ENCODE data around the gene PGK1. TPM values are rescaled to one million over a fixed set of nuclear protein-coding genes. Genes with fewer than 3 reads are reported as not detected.

Gene PGK1
- total RNA-seq, 3 donors from 2014 or later = 236 to 369 (median 310) TPM

DNA sequence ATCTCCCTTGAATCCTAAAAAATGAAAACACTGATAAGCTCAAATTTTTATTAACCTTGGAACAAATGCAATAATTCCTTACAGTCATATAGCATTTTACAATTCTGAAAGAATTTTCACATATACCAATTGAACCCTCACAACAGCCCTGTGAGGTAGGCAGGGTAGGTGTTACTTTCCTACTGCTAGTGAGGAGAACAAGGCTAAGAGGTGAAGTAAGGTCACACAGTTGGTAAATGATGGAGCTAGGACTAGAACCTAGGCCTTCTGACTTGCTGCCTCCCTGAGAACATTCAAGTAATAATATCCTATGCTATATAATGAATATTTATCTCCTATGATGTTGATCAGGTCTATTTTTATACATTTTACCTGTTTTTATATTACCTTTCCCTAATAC, 25.7 kb downstream of the PGK1 start:
- Histone ChIP-seq H3K4me3 (no peak overlapping the region), H3K4me1 (ENCODE audit: low read depth) (no peaks in the 10 kb centered on the region), H3K9me3 (no peaks in the 10 kb centered on the region), H3K36me3 (ENCODE audit: low read depth) (no peaks in the 10 kb centered on the region)
- no peak for ATAC-seq
- no peak for TF ChIP-seq CTCF (IDR thresholded peaks at IDR 0.05)
- no peak for DNase-seq
- intact Hi-C loops (cut with DNase I, micrococcal nuclease) = no loop called here

DNA sequence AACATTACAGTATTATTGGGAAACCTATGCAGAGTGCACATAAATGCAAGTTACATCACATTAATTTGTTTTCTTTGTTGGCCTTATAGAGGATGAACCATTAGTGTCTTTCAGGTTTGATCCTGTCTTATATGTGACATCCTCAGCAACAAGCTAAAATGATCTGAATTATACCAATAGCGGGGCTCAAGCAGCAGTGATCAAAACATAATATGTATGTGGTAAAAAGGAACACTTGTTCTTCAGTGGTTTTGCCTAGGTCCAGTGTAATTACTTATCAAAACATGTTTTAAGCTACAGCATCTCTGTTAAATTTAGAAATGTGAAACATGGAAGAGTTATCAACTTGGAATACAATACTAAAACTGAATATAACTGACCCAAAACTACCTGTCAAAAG, 26.3 kb downstream of the PGK1 start:
- intact Hi-C loops (cut with DNase I, micrococcal nuclease) = no loop called here
- no peaks in the 10 kb centered on the region for H3K36me3 ChIP-seq (ENCODE audit: low read depth)
- H3K9me3 ChIP-seq = no peaks in the 10 kb centered on the region
- no peak for TF ChIP-seq CTCF (IDR thresholded peaks at IDR 0.05)
- ATAC-seq = no peak
- H3K4me3 ChIP-seq = no peak overlapping the region
- H3K4me1 ChIP-seq (ENCODE audit: low read depth) = no peaks in the 10 kb centered on the region
- DNase-seq = no peak

GRCh38 chrX:78131117-78131516, 27.1 kb downstream of the PGK1 start:
- no peaks in the 10 kb centered on the region for H3K9me3 ChIP-seq
- no peak for DNase-seq
- no peak for ATAC-seq
- intact Hi-C loops (cut with DNase I, micrococcal nuclease) = no loop called here
- no peaks in the 10 kb centered on the region for H3K4me1 ChIP-seq (ENCODE audit: low read depth)
- no peaks in the 10 kb centered on the region for H3K36me3 ChIP-seq (ENCODE audit: low read depth)
- TF ChIP-seq CTCF (IDR thresholded peaks at IDR 0.05) = no peak
- H3K4me3 ChIP-seq = no peak overlapping the region

DNA sequence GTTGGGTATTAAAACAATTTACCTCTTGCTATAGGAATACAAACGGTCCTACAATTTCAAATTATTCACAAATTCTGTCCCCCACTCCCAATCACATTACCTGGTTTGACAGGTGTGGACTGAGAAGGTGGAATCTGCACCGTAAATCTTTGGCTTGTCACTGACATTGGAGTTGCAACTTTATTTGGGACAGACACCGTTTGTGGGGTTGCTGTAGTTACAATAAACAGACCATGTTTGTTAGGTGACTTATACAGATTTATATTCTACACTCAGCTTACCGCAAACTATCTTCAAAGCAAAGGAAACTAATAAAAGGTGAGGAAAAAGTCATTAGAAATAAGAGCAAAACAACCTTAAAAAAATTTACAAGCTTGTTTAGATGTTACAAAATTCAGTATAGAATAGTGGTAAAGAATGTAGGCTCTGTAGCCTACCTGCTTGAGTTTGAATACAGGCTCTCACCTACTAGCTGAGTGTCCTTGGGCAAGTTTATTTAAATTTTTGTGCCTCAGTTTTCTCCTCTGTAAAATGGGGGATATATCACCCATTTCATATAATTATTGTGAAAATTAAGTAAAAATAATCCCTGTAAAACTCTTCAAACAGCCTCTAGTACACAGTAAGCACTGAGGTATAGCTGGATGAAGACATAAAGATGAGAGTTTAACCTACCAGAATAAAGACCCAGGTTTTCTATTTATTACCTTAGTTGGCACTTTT, 29.4 kb downstream of the PGK1 start:
- no peak for DNase-seq
- H3K36me3 ChIP-seq (ENCODE audit: low read depth) = no peaks in the 10 kb centered on the region
- no peak for TF ChIP-seq CTCF (IDR thresholded peaks at IDR 0.05)
- no peaks in the 10 kb centered on the region for H3K4me1 ChIP-seq (ENCODE audit: low read depth)
- no peak for ATAC-seq
- no peaks in the 10 kb centered on the region for H3K9me3 ChIP-seq
- no peak overlapping the region for H3K4me3 ChIP-seq
- intact Hi-C loops (cut with DNase I, micrococcal nuclease) = no loop called here

GRCh38 chrX:78139160-78140123, 35.4 kb downstream of the PGK1 start, which contains the start of gene TAF9B:
Gene TAF9B (minus strand): TSS chrX:78139650. CDS start chrX:78139611, 39 bp downstream.
- Histone ChIP-seq H3K36me3 (ENCODE audit: low read depth) (no peaks in the 10 kb centered on the region), H3K4me1 (ENCODE audit: low read depth) (no peaks in the 10 kb centered on the region), H3K4me3 (peak within 1 kb of the TSS; percentile 17), H3K9me3 (no peaks in the 10 kb centered on the region)
- TF ChIP-seq CTCF (IDR thresholded peaks at IDR 0.05) = no peak
- ATAC-seq (peak; percentile 99), DNase-seq (peak; percentile 82 to 90 (median 90))
- intact Hi-C loops (cut with DNase I, micrococcal nuclease) = no loop called here
